ENCODE data around the gene PAXIP1.

Gene PAXIP1

DNA sequence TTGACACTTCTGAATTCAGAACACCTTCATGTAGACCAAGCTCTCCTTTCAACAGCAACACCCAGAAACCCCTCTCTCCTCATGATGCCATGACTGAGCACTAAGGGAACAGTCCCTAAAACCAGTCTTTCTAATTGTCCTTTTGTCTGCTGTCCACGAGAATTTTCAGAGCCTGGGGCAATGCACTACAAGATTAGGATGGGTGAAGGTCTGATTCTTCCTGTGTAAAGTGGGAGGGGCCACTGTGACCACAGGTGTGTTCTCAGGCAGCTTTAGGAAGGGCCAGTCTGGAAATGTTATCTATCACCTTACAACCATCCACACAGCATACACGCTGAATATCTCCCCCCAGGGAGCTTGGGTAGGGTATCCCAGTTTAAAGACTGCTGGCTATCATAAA is 7.9 kb downstream of the PAXIP1 start:
- no peak for TF ChIP-seq ZFX (IDR thresholded peaks at IDR 0.05; ENCODE audit: borderline replicate concordance)
- TF ChIP-seq, protein P1, sequence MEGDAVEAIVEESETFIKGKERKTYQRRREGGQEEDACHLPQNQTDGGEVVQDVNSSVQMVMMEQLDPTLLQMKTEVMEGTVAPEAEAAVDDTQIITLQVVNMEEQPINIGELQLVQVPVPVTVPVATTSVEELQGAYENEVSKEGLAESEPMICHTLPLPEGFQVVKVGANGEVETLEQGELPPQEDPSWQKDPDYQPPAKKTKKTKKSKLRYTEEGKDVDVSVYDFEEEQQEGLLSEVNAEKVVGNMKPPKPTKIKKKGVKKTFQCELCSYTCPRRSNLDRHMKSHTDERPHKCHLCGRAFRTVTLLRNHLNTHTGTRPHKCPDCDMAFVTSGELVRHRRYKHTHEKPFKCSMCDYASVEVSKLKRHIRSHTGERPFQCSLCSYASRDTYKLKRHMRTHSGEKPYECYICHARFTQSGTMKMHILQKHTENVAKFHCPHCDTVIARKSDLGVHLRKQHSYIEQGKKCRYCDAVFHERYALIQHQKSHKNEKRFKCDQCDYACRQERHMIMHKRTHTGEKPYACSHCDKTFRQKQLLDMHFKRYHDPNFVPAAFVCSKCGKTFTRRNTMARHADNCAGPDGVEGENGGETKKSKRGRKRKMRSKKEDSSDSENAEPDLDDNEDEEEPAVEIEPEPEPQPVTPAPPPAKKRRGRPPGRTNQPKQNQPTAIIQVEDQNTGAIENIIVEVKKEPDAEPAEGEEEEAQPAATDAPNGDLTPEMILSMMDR (IDR thresholded peaks at IDR 0.05) = no peak
- H3K27ac ChIP-seq = no peak overlapping the region

DNA sequence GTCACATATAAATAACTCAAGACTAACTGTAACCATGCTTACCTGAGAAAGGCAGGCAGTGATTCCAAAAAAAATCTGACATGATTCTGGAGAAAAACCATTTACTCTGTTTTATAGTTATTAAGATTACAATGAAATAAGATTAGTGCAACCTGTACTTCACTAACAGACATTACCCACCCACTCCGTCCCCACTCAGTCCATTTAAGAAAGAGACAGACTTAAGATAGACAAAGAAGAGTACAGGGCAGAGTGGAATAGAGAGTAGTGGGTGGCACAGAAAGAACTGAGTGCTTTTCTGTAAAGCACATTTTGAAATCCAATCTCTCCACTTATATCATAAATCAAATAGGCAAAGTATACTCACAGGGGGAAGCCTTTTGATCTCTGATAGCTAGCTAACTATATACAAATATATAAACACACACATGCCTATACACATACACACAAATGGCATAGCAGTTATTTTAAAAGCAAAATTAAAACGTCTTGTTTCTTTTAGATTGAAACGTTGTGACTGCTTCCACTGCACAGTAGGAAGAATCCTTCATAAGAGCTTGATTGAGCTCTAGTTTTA is 11.9 kb downstream of the PAXIP1 start:
- H3K27ac ChIP-seq = no peak overlapping the region
- TF ChIP-seq ZFX (IDR thresholded peaks at IDR 0.05; ENCODE audit: borderline replicate concordance) = no peak
- TF ChIP-seq, protein P1 (IDR thresholded peaks at IDR 0.05) = no peak

DNA sequence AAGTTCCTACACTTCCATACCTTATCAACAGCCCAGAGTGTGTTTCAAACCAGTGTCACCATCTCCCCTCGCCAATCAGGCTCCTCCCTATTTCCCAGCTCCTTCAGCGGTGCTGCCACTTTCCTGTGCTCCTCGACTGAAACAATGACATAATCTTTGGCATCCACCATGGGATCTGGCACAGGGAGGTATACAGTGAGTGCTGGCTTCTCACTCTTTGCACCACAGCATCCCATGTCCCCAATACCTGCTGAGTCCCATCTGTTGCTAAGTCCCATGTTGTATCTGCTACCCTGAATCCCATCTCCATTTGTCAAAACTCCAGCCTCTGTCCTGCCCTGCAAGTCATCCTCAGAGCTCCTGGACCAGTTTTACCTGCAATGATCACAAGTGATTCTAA is 15.4 kb downstream of the PAXIP1 start:
- TF ChIP-seq, protein P1 (IDR thresholded peaks at IDR 0.05) = no peak
- no peak for TF ChIP-seq ZFX (IDR thresholded peaks at IDR 0.05; ENCODE audit: borderline replicate concordance)
- H3K27ac ChIP-seq = no peak overlapping the region

DNA sequence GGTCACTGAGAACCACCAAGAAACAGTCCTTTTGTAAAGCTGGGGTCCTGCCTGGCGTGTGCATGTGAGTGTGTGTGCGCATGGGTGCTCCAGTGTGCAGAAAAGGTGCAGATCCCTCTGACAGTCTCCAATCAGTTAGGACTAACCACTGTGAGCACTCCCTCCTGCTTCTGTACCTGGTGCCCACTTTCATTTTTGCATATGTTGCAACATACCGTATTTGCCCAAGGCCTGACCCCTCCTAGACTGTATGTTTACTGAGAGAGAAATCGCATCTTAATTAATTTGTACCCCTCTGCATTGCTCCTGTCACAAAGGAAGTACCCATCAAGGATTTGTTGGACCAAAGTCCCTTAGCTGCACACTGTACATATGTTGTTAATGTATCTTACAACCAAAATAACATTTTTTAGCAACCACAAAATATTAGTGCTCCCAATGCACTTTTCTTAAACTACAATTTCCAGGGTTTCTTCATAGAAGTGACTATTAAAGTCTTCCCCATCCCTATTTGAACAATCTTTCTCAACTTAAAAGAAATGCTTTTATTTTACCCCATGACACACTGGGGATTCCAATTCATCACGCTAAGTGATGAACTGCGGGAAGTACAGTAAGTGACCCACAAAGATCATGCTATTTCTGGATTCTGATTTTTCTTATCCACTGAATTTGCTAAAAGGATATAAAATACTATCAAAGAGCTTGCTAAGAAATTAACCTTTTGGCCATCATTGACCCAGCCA is 16.6 kb downstream of the PAXIP1 start:
- H3K27ac ChIP-seq = no peak overlapping the region
- TF ChIP-seq, protein P1 (IDR thresholded peaks at IDR 0.05) = no peak
- TF ChIP-seq ZFX (IDR thresholded peaks at IDR 0.05; ENCODE audit: borderline replicate concordance) = no peak

DNA sequence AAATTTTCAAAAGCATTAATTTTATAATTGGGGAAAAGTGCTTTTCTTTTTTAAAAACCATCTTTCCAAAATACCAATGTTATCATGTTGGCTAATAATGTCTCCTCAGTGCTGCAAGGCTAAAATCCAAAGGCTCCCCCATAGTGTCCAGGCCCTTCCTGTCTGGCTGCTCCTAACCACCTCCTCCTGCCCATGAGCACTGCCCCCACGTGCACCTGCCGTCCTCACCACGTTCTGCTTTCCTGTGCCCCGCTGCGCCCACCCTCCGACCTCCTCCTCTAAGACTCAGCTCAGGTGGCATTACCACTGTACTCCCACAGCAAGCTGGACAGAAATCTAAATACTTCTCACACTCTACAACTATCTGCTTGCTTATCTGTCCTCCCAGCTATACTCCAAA is 17.7 kb downstream of the PAXIP1 start:
- no peak overlapping the region for H3K27ac ChIP-seq
- TF ChIP-seq, protein P1 (IDR thresholded peaks at IDR 0.05) = no peak
- TF ChIP-seq ZFX (IDR thresholded peaks at IDR 0.05; ENCODE audit: borderline replicate concordance) = no peak

DNA sequence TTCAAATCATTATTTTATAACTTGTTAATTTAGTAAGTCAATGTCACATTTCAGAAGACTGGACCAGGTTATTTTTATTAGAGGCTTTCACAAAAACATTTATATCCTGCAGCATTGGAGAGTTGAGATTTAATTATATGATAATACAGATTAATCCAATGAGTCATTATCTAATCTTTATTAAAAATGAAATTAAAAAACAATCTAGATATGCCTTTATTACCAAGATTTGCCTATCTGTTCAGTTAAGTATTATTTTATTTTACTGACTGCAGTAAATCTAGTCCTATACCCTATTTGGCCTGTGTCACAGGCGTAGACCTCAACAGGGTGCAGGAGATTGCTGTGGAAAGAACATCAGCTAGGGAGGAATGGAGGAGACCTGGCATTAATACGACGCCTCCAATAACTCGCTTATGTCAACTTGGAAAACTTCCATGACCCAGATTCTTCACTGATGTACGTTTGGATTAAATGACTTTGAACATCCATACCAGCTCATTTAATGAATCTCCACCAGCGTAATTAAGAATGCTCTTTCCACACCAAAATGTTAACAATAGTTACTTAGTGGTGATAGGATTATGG is 18.2 kb downstream of the PAXIP1 start:
- no peak overlapping the region for H3K27ac ChIP-seq
- no peak for TF ChIP-seq ZFX (IDR thresholded peaks at IDR 0.05; ENCODE audit: borderline replicate concordance)
- TF ChIP-seq, protein P1 (IDR thresholded peaks at IDR 0.05) = no peak

DNA sequence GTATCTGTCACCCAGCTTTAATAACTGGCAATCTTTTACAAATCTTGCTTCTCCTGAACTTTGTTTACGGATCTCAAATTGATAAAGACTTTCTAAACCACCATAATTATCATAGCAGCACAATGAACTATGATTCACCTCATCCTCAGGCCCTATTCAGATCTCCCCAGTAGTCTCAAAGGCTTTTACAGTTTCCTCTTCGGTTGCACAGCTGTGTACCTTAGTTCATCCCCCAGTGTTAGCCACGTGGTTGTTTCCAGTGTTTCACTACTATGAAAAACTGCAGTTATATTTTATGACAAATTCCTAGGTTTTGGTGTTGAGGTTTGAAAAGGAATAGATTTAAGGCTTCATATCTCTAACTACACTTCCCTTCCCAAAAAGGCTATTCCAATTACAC is 24.9 kb downstream of the PAXIP1 start:
- TF ChIP-seq, protein P1 (IDR thresholded peaks at IDR 0.05) = no peak
- TF ChIP-seq ZFX (IDR thresholded peaks at IDR 0.05; ENCODE audit: borderline replicate concordance) = no peak

More for the DNA sequence above, 24.9 kb downstream of the PAXIP1 start:
- H3K27ac ChIP-seq = no peak overlapping the region
